ENCODE measurements around the gene EPOP.

Gene EPOP

DNA sequence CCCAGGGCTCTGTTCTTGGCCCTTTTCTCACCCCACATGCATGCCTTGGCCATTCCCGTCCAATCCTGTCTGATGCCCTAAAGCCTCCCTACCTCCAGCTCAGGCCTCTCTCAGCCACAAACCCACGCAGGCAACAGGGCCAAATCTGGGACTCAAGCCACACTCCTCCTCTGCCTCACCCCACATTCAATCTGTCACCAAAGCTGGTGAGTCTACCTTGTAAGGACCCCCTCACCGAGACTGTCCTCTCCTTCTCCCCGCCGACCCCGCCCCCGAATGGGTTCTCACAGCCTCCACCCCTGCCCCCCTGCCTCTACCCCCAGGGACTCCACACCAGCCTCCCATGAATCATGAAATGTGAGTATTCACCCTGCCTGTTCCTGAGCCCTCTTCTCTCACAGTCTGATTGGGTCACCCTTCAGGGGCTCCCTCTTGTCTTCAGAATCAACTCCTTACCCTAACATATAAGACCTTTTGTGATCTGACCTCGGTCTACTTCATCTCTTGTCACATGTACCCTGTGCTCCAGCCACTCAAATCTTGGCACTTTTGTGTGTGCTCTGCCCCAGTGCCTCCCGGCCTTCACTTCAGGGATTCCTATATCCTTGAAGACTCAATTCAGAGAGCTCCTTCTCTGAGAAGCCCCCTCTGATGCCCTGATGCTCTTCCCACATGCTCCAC is 10.7 kb downstream of the EPOP start:
- H3K4me3 ChIP-seq (ENCODE audit: control insufficient read depth, low read depth, low read length) = no peak overlapping the region
- no peak for DNase-seq (ENCODE audit: low read depth)
- TF ChIP-seq CTCF (conservative IDR thresholded peaks at IDR 0.05; ENCODE audit: control insufficient read depth, insufficient read depth, low read depth, low read length) = no peak

GRCh38 chr17:38663125-38663751 is 11.5 kb downstream of the EPOP start:
- peak; percentile 56 for TF ChIP-seq CTCF (conservative IDR thresholded peaks at IDR 0.05; ENCODE audit: control insufficient read depth, insufficient read depth, low read depth, low read length)
- peak; percentile 18 for DNase-seq (ENCODE audit: low read depth)

GRCh38 chr17:38660097-38661025 is 14.4 kb downstream of the EPOP start:
- no peak overlapping the region for H3K4me3 ChIP-seq (ENCODE audit: control insufficient read depth, low read depth, low read length)
- DNase-seq (ENCODE audit: low read depth) = no peak
- no peak for TF ChIP-seq CTCF (conservative IDR thresholded peaks at IDR 0.05; ENCODE audit: control insufficient read depth, insufficient read depth, low read depth, low read length)

More at GRCh38 chr17:38663125-38663751, 11.5 kb downstream of the EPOP start:
- no peak overlapping the region for H3K4me3 ChIP-seq (ENCODE audit: control insufficient read depth, low read depth, low read length)

DNA sequence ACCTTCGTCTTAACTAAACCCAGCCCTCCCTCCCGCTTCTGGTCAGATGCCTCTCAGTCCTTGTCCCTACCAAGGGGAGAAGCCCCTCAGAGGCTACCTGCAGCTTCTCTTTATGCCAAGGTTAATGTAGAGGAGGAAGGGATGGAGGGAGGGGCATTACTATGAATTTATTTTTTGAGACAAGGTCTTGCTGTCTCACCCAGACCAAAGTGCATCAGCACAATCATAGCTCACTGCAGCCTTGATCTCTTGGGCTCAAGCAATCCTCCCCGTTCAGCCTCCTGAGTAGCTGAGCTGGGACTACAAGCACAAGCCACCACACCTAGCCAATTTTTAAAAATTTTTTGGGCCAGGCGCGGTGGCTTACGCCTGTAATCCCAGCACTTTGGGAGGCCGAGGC is 15.3 kb downstream of the EPOP start:
- no peak for TF ChIP-seq CTCF (conservative IDR thresholded peaks at IDR 0.05; ENCODE audit: control insufficient read depth, insufficient read depth, low read depth, low read length)
- no peak overlapping the region for H3K4me3 ChIP-seq (ENCODE audit: control insufficient read depth, low read depth, low read length)
- no peak for DNase-seq (ENCODE audit: low read depth)

DNA sequence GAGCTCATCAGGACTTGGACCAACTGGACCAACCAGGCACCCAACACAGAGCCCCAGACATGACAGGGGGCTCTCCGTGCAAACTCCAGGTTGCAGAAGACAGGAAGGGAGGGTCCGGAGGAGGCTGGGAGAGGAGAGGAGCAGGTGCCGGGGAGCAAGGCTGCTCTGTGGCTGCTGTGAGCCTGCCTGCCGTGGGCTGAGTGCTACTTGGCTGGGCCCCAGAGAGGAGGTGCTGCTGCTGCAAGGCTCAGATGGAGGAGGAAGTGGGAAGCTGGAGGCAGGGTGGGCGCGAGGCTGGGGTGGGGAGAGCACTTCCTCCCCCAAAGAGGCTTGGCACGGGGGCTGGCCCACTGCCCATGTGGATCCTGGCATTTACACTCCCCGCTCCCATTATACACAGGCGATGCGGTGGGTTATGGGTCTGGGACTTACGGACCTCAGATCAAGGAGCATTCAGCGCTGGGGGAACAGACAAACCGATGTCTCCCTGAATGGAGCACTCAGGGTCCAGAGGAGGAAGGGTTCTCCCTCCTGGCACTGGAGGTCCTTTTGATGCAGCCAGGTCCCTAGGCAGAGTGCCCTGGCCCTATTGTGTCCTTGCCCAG is 15.9 kb downstream of the EPOP start:
- DNase-seq (ENCODE audit: low read depth) = no peak
- no peak overlapping the region for H3K4me3 ChIP-seq (ENCODE audit: control insufficient read depth, low read depth, low read length)
- no peak for TF ChIP-seq CTCF (conservative IDR thresholded peaks at IDR 0.05; ENCODE audit: control insufficient read depth, insufficient read depth, low read depth, low read length)
